ENCODE measurements around the gene ATXN2.
A peak's percentile ranks its signal among the peaks of the same experiment; 100 is the strongest.
"Not testable (repeated sequence)": the region's sequence is repeated elsewhere in the genome, so short reads cannot be mapped to it uniquely, and the experiment has no call there.

ATXN2 gene

GRCh38 chr12:111574797-111575443, 24.2 kb downstream of the ATXN2 start:
- no peak for DNase-seq (ENCODE audit: low read depth in 1 of 2, low spot score in 1 of 2)

GRCh38 chr12:111573476-111573875, 25.6 kb downstream of the ATXN2 start:
- DNase-seq (ENCODE audit: low read depth in 1 of 2, low spot score in 1 of 2), result no peak

- no peak for DNase-seq (ENCODE audit: low read depth in 1 of 2, low spot score in 1 of 2)
Observed at GRCh38 chr12:111570084-111570961, 28.8 kb downstream of the ATXN2 start.

GRCh38 chr12:111569363-111570083, 29.6 kb downstream of the ATXN2 start:
- DNase-seq (ENCODE audit: low read depth in 1 of 2, low spot score in 1 of 2), result no peak

GRCh38 chr12:111560844-111561243, 38.3 kb downstream of the ATXN2 start:
- DNase-seq (ENCODE audit: low read depth in 1 of 2, low spot score in 1 of 2), result not testable (repeated sequence)

- no peak for DNase-seq (ENCODE audit: low read depth in 1 of 2, low spot score in 1 of 2)
Observed at GRCh38 chr12:111558107-111558376, 41.1 kb downstream of the ATXN2 start.

GRCh38 chr12:111557271-111558106, 41.6 kb downstream of the ATXN2 start:
- no peak for DNase-seq (ENCODE audit: low read depth in 1 of 2, low spot score in 1 of 2)

GRCh38 chr12:111556676-111557075, 42.4 kb downstream of the ATXN2 start:
- DNase-seq (ENCODE audit: low read depth in 1 of 2, low spot score in 1 of 2), result no peak

GRCh38 chr12:111555313-111555712, 43.8 kb downstream of the ATXN2 start:
- not testable (repeated sequence) for DNase-seq (ENCODE audit: low read depth in 1 of 2, low spot score in 1 of 2)

GRCh38 chr12:111546758-111547383, 52.2 kb downstream of the ATXN2 start:
- DNase-seq (ENCODE audit: low read depth in 1 of 2, low spot score in 1 of 2), result no peak

- no peak for DNase-seq (ENCODE audit: low read depth in 1 of 2, low spot score in 1 of 2)
Observed at GRCh38 chr12:111546171-111546570, 52.9 kb downstream of the ATXN2 start.

GRCh38 chr12:111544032-111544431, 55.1 kb downstream of the ATXN2 start:
- DNase-seq (ENCODE audit: low read depth in 1 of 2, low spot score in 1 of 2), result no peak

GRCh38 chr12:111532751-111533150, 66.4 kb downstream of the ATXN2 start:
- DNase-seq (ENCODE audit: low read depth in 1 of 2, low spot score in 1 of 2), result no peak

- DNase-seq (ENCODE audit: low read depth in 1 of 2, low spot score in 1 of 2), result peak; percentile 28 to 36
Observed at GRCh38 chr12:111529424-111530368, 69.4 kb downstream of the ATXN2 start.

GRCh38 chr12:111523587-111524167, 75.4 kb downstream of the ATXN2 start:
- no peak for DNase-seq (ENCODE audit: low read depth in 1 of 2, low spot score in 1 of 2)

- DNase-seq (ENCODE audit: low read depth in 1 of 2, low spot score in 1 of 2), result no peak
Observed at GRCh38 chr12:111521801-111522200, 77.3 kb downstream of the ATXN2 start.

- no peak for DNase-seq (ENCODE audit: low read depth in 1 of 2, low spot score in 1 of 2)
Observed at GRCh38 chr12:111519937-111520336, 79.2 kb downstream of the ATXN2 start.

GRCh38 chr12:111519083-111519482, 80.0 kb downstream of the ATXN2 start:
- DNase-seq (ENCODE audit: low read depth in 1 of 2, low spot score in 1 of 2), result no peak

GRCh38 chr12:111507719-111508118, 91.4 kb downstream of the ATXN2 start:
- not testable (repeated sequence) for DNase-seq (ENCODE audit: low read depth in 1 of 2, low spot score in 1 of 2)
